Tibial nerve (tissue), 4 donors: ENCODE data around the gene MS4A18.

Experiments used
- EP300 ChIP-seq, 2 donors: sonication (generic); formaldehyde crosslinking; IDR thresholded peaks; one replicate each; pipeline ENCODE4 v1.6.1; 2017; ENCODE audit warnings: antibody characterized with exemption in 2 of 2, mild to moderate bottlenecking in 1 of 2
- POLR2A ChIP-seq, 2 donors: fragments of 450-650 bp; IDR thresholded peaks; one replicate each; pipeline ENCODE4 v1.6.1; 2017; ENCODE audit warnings: antibody characterized with exemption in 2 of 2, mild to moderate bottlenecking in 2 of 2, moderate library complexity in 2 of 2
- TF ChIP-seq, protein P1 (sequence below), 5 experiments: fragments of 200-600 bp in 3 of 5; fragments of 450-650 bp in 2 of 5; sonication (generic) in 3 of 5; IDR thresholded peaks; one replicate each; pipeline ENCODE4 v1.5.1; 2016 to 2019; ENCODE audit warnings: antibody characterized with exemption in 5 of 5, mild to moderate bottlenecking in 3 of 5, moderate library complexity in 2 of 5

GRCh38 chr11:60771146-60771545, 46.6 kb downstream of the MS4A18 start:
- TF ChIP-seq, protein P1, sequence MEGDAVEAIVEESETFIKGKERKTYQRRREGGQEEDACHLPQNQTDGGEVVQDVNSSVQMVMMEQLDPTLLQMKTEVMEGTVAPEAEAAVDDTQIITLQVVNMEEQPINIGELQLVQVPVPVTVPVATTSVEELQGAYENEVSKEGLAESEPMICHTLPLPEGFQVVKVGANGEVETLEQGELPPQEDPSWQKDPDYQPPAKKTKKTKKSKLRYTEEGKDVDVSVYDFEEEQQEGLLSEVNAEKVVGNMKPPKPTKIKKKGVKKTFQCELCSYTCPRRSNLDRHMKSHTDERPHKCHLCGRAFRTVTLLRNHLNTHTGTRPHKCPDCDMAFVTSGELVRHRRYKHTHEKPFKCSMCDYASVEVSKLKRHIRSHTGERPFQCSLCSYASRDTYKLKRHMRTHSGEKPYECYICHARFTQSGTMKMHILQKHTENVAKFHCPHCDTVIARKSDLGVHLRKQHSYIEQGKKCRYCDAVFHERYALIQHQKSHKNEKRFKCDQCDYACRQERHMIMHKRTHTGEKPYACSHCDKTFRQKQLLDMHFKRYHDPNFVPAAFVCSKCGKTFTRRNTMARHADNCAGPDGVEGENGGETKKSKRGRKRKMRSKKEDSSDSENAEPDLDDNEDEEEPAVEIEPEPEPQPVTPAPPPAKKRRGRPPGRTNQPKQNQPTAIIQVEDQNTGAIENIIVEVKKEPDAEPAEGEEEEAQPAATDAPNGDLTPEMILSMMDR (IDR thresholded peaks at IDR 0.05), result no peak
- TF ChIP-seq POLR2A (IDR thresholded peaks at IDR 0.05), result no peak
- TF ChIP-seq EP300 (IDR thresholded peaks at IDR 0.05), result no peak
